ENCODE measurements around the gene RAB38. TPM values are rescaled to one million over a fixed set of nuclear protein-coding genes. Genes with fewer than 3 reads are reported as not detected.

RAB38 gene
- total RNA-seq: 0.44 TPM
- long read RNA-seq, partial matches to known transcripts: 0 of 3 reads
- long read RNA-seq, other reads (novel, unspliced or antisense): 0 of 3 reads

- Histone ChIP-seq H3K27me3 (ENCODE audit: low read depth) (no peaks in the 10 kb centered on the region), H3K4me1 (peaks cover 18% of the 10 kb centered on the region), H3K4me3 (peak within 1 kb of the TSS; percentile 65), H3K36me3 (no peaks in the 10 kb centered on the region), H3K27ac (replicated peaks) (peak within 1 kb of the TSS; percentile 12), H3K9me3 (replicated peaks) (no peaks in the 10 kb centered on the region)
- DNase-seq: peak; percentile 45
- intact Hi-C loops (cut with micrococcal nuclease): no loop called here
- no peak for TF ChIP-seq CTCF (IDR thresholded peaks at IDR 0.05; ENCODE audit: borderline replicate concordance)
Measured at GRCh38 chr11:88174709-88175568, at the start of gene RAB38. RAB38 (minus strand) TSS chr11:88175443; CDS start chr11:88175384, 59 bp downstream.

- no peaks in the 10 kb centered on the region for H3K4me1 ChIP-seq
- H3K27me3 ChIP-seq (ENCODE audit: low read depth): no peaks in the 10 kb centered on the region
- intact Hi-C loops (cut with micrococcal nuclease): no loop called here
Measured at GRCh38 chr11:88213406-88213805, 38.2 kb upstream of the RAB38 start.

GRCh38 chr11:88212300-88212699 is 37.1 kb upstream of the RAB38 start:
- intact Hi-C loops (cut with micrococcal nuclease): no loop called here

More at GRCh38 chr11:88213406-88213805, 38.2 kb upstream of the RAB38 start:
- Histone ChIP-seq H3K36me3 (no peaks in the 10 kb centered on the region), H3K4me3 (no peak overlapping the region), H3K27ac (replicated peaks) (no peak overlapping the region), H3K9me3 (replicated peaks) (peaks cover 6% of the 10 kb centered on the region)
- no peak for TF ChIP-seq CTCF (IDR thresholded peaks at IDR 0.05; ENCODE audit: borderline replicate concordance)
- no peak for DNase-seq

GRCh38 chr11:88208745-88209144 is 33.5 kb upstream of the RAB38 start:
- no peaks in the 10 kb centered on the region for H3K27me3 ChIP-seq (ENCODE audit: low read depth)
- no peak overlapping the region for H3K27ac ChIP-seq (replicated peaks)
- H3K36me3 ChIP-seq: no peaks in the 10 kb centered on the region
- intact Hi-C loops (cut with micrococcal nuclease): no loop called here
- no peak overlapping the region for H3K4me3 ChIP-seq
- TF ChIP-seq CTCF (IDR thresholded peaks at IDR 0.05; ENCODE audit: borderline replicate concordance): no peak
- no peak for DNase-seq
- no peaks in the 10 kb centered on the region for H3K4me1 ChIP-seq
- H3K9me3 ChIP-seq (replicated peaks): peaks cover 6% of the 10 kb centered on the region

More at GRCh38 chr11:88212300-88212699, 37.1 kb upstream of the RAB38 start:
- no peaks in the 10 kb centered on the region for H3K36me3 ChIP-seq
- no peaks in the 10 kb centered on the region for H3K4me1 ChIP-seq
- no peak for TF ChIP-seq CTCF (IDR thresholded peaks at IDR 0.05; ENCODE audit: borderline replicate concordance)
- no peak overlapping the region for H3K27ac ChIP-seq (replicated peaks)
- H3K27me3 ChIP-seq (ENCODE audit: low read depth): no peaks in the 10 kb centered on the region
- no peak for DNase-seq
- no peak overlapping the region for H3K4me3 ChIP-seq
- peaks cover 6% of the 10 kb centered on the region for H3K9me3 ChIP-seq (replicated peaks)

- intact Hi-C loops (cut with micrococcal nuclease): no loop called here
- TF ChIP-seq CTCF (IDR thresholded peaks at IDR 0.05; ENCODE audit: borderline replicate concordance): no peak
- no peaks in the 10 kb centered on the region for H3K27me3 ChIP-seq (ENCODE audit: low read depth)
Measured at GRCh38 chr11:88206751-88207150, 31.5 kb upstream of the RAB38 start.

More at GRCh38 chr11:88206751-88207150, 31.5 kb upstream of the RAB38 start:
- Histone ChIP-seq H3K27ac (replicated peaks) (no peak overlapping the region), H3K4me3 (no peak overlapping the region), H3K4me1 (no peaks in the 10 kb centered on the region), H3K9me3 (replicated peaks) (no peaks in the 10 kb centered on the region), H3K36me3 (no peaks in the 10 kb centered on the region)
- no peak for DNase-seq
